HL-60 (cell line): ENCODE measurements around the gene DPEP3.

ENCODE experiments used
- DNase-seq, 2 experiments: peaks; one replicate each; pipeline ENCODE4 v3.0.0-alpha.2; 2010 to 2020; ENCODE audit warnings: low read depth in 1 of 2, low spot score in 1 of 2
- H3K27ac ChIP-seq: fragments of 250-450 bp; sonication (Bioruptor Pico); replicated peaks from 2 replicates; pipeline ENCODE4 v1.5.1; 2020; ENCODE audit warnings: mild to moderate bottlenecking, moderate library complexity
- H3K27me3 ChIP-seq: fragments of 250-450 bp; sonication (Bioruptor Pico); 2 replicates; pipeline ENCODE4 v1.5.1; 2021; ENCODE audit warnings: mild to moderate bottlenecking, moderate library complexity; ENCODE audit not compliant: insufficient read depth, poor library complexity, severe bottlenecking
- H3K4me3 ChIP-seq: replicated peaks from 2 replicates; pipeline ENCODE4 v1.5.1; 2011; ENCODE audit warnings: mild to moderate bottlenecking, control low read depth, low read length; ENCODE audit not compliant: insufficient read depth
- GABPA ChIP-seq: IDR thresholded peaks from 2 replicates; pipeline ENCODE4 v1.6.1; 2012; ENCODE audit warnings: low read depth
- POLR2AphosphoS5 ChIP-seq: IDR thresholded peaks from 2 replicates; pipeline ENCODE4 v1.6.1; 2012; ENCODE audit warnings: low read depth
- SPI1 ChIP-seq: IDR thresholded peaks from 2 replicates; pipeline ENCODE4 v1.6.1; 2012; ENCODE audit warnings: low read depth, mild to moderate bottlenecking, borderline replicate concordance
- TF ChIP-seq, protein P1 (sequence below): IDR thresholded peaks from one replicate; pipeline ENCODE4 v1.5.1; 2011; ENCODE audit warnings: low read length, control low read depth, inconsistent platforms; ENCODE audit not compliant: insufficient read depth
- TF ChIP-seq, protein P2 (sequence below): IDR thresholded peaks from 2 replicates; pipeline ENCODE4 v1.6.1; 2012; ENCODE audit warnings: low read depth; ENCODE audit not compliant: insufficient replicate concordance

Gene DPEP3

DNA sequence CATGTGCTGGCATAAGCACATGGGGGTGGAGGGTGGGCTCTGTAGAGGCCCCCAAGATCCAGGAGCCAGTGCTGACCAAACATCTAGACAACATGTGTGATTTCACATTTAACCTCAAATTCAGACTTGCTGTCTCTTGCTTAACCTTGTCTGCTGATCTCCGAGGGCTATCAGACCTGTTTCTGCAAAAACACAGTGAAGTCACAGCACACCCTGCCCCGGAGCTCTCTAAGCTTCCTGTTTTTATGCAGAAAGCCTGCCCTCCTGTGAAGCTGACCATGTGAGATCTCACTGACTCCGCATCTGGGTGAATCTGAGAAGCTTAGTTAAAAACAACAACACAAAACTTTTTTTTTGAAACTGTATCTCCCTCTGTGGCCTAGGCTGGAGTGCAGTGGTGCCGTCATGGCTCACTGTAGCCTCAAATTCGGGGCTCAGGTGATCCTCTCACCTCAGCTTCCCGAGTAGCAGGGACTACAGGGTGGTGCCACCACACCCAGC, 25.5 kb upstream of the DPEP3 start:
- peak; percentile 17; the same call in 1 of the 2 replicates for TF ChIP-seq POLR2AphosphoS5
- TF ChIP-seq, protein P1, sequence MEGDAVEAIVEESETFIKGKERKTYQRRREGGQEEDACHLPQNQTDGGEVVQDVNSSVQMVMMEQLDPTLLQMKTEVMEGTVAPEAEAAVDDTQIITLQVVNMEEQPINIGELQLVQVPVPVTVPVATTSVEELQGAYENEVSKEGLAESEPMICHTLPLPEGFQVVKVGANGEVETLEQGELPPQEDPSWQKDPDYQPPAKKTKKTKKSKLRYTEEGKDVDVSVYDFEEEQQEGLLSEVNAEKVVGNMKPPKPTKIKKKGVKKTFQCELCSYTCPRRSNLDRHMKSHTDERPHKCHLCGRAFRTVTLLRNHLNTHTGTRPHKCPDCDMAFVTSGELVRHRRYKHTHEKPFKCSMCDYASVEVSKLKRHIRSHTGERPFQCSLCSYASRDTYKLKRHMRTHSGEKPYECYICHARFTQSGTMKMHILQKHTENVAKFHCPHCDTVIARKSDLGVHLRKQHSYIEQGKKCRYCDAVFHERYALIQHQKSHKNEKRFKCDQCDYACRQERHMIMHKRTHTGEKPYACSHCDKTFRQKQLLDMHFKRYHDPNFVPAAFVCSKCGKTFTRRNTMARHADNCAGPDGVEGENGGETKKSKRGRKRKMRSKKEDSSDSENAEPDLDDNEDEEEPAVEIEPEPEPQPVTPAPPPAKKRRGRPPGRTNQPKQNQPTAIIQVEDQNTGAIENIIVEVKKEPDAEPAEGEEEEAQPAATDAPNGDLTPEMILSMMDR: no peak
- TF ChIP-seq SPI1: peak; percentile 55; the same call in 1 of the 2 replicates
- TF ChIP-seq, protein P2, sequence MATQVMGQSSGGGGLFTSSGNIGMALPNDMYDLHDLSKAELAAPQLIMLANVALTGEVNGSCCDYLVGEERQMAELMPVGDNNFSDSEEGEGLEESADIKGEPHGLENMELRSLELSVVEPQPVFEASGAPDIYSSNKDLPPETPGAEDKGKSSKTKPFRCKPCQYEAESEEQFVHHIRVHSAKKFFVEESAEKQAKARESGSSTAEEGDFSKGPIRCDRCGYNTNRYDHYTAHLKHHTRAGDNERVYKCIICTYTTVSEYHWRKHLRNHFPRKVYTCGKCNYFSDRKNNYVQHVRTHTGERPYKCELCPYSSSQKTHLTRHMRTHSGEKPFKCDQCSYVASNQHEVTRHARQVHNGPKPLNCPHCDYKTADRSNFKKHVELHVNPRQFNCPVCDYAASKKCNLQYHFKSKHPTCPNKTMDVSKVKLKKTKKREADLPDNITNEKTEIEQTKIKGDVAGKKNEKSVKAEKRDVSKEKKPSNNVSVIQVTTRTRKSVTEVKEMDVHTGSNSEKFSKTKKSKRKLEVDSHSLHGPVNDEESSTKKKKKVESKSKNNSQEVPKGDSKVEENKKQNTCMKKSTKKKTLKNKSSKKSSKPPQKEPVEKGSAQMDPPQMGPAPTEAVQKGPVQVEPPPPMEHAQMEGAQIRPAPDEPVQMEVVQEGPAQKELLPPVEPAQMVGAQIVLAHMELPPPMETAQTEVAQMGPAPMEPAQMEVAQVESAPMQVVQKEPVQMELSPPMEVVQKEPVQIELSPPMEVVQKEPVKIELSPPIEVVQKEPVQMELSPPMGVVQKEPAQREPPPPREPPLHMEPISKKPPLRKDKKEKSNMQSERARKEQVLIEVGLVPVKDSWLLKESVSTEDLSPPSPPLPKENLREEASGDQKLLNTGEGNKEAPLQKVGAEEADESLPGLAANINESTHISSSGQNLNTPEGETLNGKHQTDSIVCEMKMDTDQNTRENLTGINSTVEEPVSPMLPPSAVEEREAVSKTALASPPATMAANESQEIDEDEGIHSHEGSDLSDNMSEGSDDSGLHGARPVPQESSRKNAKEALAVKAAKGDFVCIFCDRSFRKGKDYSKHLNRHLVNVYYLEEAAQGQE: no peak
- no peak for TF ChIP-seq GABPA
- Histone ChIP-seq H3K27me3 (no peaks in the 10 kb centered on the region), H3K27ac (peak overlapping the region; percentile 79), H3K4me3 (no peak overlapping the region)
- DNase-seq: peak in 1 of 2 experiments; percentile 96

DNA sequence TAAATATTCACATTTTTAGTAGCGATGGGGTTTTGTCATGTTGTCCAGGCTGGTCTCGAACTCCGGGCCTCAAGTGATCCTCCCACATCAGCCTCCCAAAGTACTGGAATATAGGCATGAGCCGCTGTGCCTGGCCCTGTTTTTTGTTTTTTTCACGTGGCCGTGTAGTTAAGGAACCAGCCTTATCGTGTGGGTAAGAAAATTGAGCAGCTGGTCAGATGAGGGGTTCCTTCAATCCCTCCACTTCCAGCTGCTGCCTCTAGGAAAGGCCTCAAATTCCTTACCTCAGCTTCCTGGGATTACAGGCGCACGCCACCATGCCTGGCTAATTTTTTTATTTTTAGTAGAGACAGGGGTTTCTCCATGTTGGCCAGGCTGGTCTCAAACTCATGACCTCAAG, 24.9 kb upstream of the DPEP3 start:
- peak in 1 of 2 experiments; percentile 19 for DNase-seq
- Histone ChIP-seq H3K4me3 (no peak overlapping the region), H3K27me3 (no peaks in the 10 kb centered on the region), H3K27ac (peak overlapping the region; percentile 79)
- TF ChIP-seq, protein P1: no peak

DNA sequence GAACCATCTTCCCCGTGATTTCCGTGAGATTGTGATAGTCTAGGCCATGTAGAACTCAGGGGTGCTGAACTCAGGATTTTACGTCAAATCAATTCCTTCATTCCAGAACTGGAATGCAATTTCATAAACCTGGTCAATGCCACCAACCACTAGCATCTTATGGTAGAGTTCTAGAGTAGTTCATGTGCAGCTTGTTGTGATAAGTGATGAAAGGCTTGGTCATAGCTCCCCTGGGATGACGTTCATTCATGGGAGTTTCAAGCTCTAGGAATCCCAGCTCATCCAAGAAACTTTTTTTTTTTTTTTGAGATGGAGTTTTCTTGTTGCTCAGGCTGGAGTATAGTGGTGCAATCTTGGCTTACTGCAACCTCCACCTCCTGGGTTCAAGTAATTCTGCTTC, 22.7 kb upstream of the DPEP3 start:
- no peak for DNase-seq
- no peaks in the 10 kb centered on the region for H3K27me3 ChIP-seq
- H3K27ac ChIP-seq: no peak overlapping the region
- TF ChIP-seq, protein P2: no peak
- TF ChIP-seq, protein P1: no peak
- TF ChIP-seq POLR2AphosphoS5: no peak
- TF ChIP-seq GABPA: no peak
- no peak for TF ChIP-seq SPI1
- no peak overlapping the region for H3K4me3 ChIP-seq

DNA sequence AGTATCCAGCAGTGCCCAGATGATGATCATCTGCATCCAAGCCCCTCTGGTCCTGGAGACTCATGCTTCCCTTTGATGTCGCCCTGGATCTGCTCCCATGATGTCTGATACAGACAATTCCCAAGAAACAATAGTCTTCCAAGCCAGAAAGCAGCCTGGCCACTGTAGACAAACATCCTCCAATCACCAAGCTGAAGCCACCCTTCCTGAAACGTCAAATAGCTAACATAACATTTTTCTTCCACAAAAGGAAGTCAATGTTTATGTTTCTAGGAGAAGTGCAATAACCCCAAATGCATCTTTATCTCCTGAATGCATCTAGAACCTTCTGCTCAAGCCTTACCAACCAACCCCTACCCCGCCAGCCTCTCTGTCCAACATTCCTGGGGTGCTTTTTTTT, 20.2 kb upstream of the DPEP3 start:
- Histone ChIP-seq H3K27me3 (no peaks in the 10 kb centered on the region), H3K27ac (peak overlapping the region; percentile 89), H3K4me3 (no peak overlapping the region)
- TF ChIP-seq, protein P1: no peak
- TF ChIP-seq, protein P2: no peak
- TF ChIP-seq GABPA (no peak), POLR2AphosphoS5 (no peak), SPI1 (no peak)
- peak in 1 of 2 experiments; percentile 11 for DNase-seq
